Naive thymus-derived CD8-positive, alpha-beta T cell (primary cell): ENCODE results near the gene SHISAL1. TPM values are rescaled to one million over a fixed set of nuclear protein-coding genes. Genes with fewer than 3 reads are reported as not detected.

Experiments
- ATAC-seq, 2 donors: fragments of 150-1000 bp; cut with Tn5 transposase in 1 of 2; sonication (Bioruptor Pico), chemical (Tn5 transposase) in 1 of 2; 1 replicate in 1 of 2; 2 replicates in 1 of 2; pipeline ENCODE4 v1.10.0; 2021; ENCODE audit warnings: mild to moderate bottlenecking in 2 of 2, moderate library complexity in 2 of 2
- POLR2A ChIA-PET: fragments of 350-600 bp; sonication (Branson Sonifier 250); formaldehyde crosslinking; loops from one replicate; lab custom pipeline; 2021; ENCODE audit warnings: antibody characterized with exemption; lab: Charles Lee
- DNase-seq, 10 donors: peaks; one replicate each; pipeline versions ENCODE4 v3.0.0 to v3.0.0-alpha.2; 2020 to 2022
- H3K27ac Mint-ChIP-seq, 10 donors: one replicate each; pipeline ENCODE4 v1.8.0; 2020 to 2022; ENCODE audit warnings: mild to moderate bottlenecking in 10 of 10, mixed read lengths in 10 of 10, moderate library complexity in 4 of 10, inconsistent platforms in 1 of 10
- H3K27me3 Mint-ChIP-seq, 5 donors: one replicate each; pipeline ENCODE4 v1.8.0; 2021 to 2022; ENCODE audit warnings: mixed read lengths in 5 of 5
- H3K36me3 Mint-ChIP-seq, 3 donors: one replicate each; pipeline ENCODE4 v1.8.0; 2020 to 2022; ENCODE audit warnings: mixed read lengths in 3 of 3, mild to moderate bottlenecking in 2 of 3, inconsistent platforms in 1 of 3
- H3K4me1 Mint-ChIP-seq, 4 donors: one replicate each; pipeline ENCODE4 v1.8.0; 2021 to 2022; ENCODE audit warnings: mixed read lengths in 4 of 4
- H3K4me3 Mint-ChIP-seq, 10 donors: one replicate each; pipeline ENCODE4 v1.8.0; 2020 to 2022; ENCODE audit warnings: mild to moderate bottlenecking in 10 of 10, mixed read lengths in 10 of 10, moderate library complexity in 6 of 10, inconsistent platforms in 1 of 10
- H3K9me3 Mint-ChIP-seq, 9 donors: one replicate each; pipeline ENCODE4 v1.8.0; 2020 to 2022; ENCODE audit warnings: mixed read lengths in 9 of 9, mild to moderate bottlenecking in 3 of 9, inconsistent platforms in 1 of 9, moderate library complexity in 1 of 9
- polyA plus RNA-seq, 3 donors: library from polyadenylated mRNA; unstranded; fragments of 300-500 nt; fragmentation: Illumina TruSeq; gene quantifications; one replicate each; pipeline ENCODE4 v1.2.3, GENCODE V29; 2021
- total RNA-seq, 8 experiments: library from RNA in 2 of 8; stranded (reverse) in 2 of 8; gene quantifications; one replicate each; pipeline ENCODE4 v1.2.3 and lab custom pipeline; 2021 to 2026

The SHISAL1 gene
- total and polyA plus RNA-seq, 5 experiments from 2014 or later = not detected

- Mint-ChIP-seq H3K27me3 (peaks cover 0 to 3% (median 0%) of the 10 kb centered on the region in 5 donors), H3K4me1 (peaks cover 12 to 34% (median 25%) of the 10 kb centered on the region in 4 donors), H3K27ac (peak overlapping the region in 5 of 10 donors; percentile 28 to 83 (median 67)), H3K36me3 (no peaks in the 10 kb centered on the region), H3K9me3 (peaks cover 0 to 4% (median 0%) of the 10 kb centered on the region in 9 donors), H3K4me3 (no peak overlapping the region)
- ATAC-seq (no peak), DNase-seq (no peak)
- POLR2A ChIA-PET = no interaction called here
Observed at GRCh38 chr22:44317886-44318637, 5.3 kb upstream of the SHISAL1 start.

GRCh38 chr22:44317123-44317444 lies 4.3 kb upstream of the SHISAL1 start:
- Mint-ChIP-seq H3K4me1 (peaks cover 16 to 39% (median 29%) of the 10 kb centered on the region in 4 donors), H3K4me3 (no peak overlapping the region), H3K9me3 (no peaks in the 10 kb centered on the region), H3K27me3 (no peaks in the 10 kb centered on the region), H3K36me3 (no peaks in the 10 kb centered on the region), H3K27ac (no peak overlapping the region)
- POLR2A ChIA-PET = no interaction called here
- DNase-seq (no peak), ATAC-seq (no peak)

DNA sequence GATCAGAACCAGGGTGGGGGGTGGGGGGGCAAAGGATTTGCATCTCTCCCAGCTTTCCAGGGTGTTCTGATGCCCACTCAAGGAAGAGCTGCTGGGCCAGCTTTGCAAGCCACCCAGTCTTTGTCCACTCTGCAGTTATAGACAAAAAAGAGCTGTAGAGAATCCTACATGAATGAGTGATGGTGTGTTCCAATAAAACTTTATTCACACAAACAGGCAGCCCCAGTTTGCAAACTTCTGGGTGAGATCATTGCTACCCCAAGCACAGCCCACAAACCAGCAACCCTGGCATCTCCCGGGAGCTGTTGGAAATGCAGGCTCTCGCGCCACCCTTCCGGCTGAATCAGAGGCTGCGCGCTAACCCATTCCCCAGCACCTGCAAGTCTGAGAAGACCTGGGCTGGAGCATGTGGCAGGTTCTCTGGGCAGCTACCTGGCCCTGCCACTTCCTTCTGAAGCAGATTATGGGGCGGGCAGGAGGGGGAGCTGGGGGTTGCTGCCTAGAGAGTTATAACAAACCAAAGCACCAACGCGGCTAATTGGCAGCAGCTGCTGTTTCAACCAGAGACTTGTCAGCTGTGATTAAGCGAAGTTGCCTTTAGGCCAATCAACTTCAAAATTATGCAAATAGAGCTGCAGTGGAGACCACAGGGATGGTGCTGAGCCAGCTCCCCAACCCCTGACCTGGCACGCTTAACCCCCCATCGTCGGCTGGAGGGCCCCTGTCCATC lies 3.8 kb upstream of the SHISAL1 start:
- POLR2A ChIA-PET = interaction anchor here (0.6 kb wide), 1 partner anchor 206 kb away, joined by 3 read pairs; no protein-coding TSS in a partner anchor
- Mint-ChIP-seq H3K4me3 (no peak overlapping the region), H3K4me1 (peaks cover 16 to 41% (median 30%) of the 10 kb centered on the region in 4 donors), H3K27ac (peak overlapping the region in 2 of 10 donors; percentile 6 to 20), H3K36me3 (no peaks in the 10 kb centered on the region), H3K27me3 (no peaks in the 10 kb centered on the region), H3K9me3 (no peaks in the 10 kb centered on the region)
- no peak for DNase-seq
- ATAC-seq = no peak

DNA sequence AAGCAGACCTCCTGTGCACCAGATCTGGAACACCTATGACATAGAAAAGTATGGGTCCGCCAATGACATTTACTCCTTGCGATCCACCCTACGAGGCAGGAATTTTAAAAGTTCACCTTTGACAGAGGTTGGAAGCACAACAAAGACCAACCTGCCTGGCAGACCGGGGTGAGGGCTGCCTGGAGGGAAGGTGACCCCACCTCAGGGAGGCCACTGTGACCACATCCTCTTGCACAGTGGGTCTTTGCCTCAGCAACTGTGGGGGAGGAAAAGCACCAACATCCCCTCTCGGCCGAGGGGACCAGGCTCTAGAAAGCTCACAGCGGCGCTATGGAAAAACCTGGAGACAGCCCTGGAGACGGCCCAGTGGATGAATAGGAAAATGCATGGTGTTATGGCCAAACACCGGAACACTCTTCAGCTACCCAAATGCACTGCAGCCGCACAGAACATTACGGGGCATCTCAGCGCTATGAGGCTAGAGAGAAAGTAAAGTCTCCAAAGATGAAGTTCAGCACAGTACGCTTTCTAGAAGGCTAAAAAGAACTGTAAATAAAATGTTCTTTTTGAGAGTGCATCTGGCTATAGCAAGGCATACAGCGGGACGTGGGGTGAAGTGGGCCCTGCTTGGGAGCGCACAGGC lies 1.8 kb upstream of the SHISAL1 start:
- Mint-ChIP-seq H3K27ac (peak overlapping the region; percentile 2 to 90 (median 64)), H3K27me3 (no peaks in the 10 kb centered on the region), H3K4me1 (peaks cover 16 to 41% (median 30%) of the 10 kb centered on the region in 4 donors), H3K9me3 (no peaks in the 10 kb centered on the region), H3K4me3 (peak overlapping the region; percentile 56 to 80 (median 62)), H3K36me3 (no peaks in the 10 kb centered on the region)
- ATAC-seq (peak; percentile 59 to 77), DNase-seq (peak in 5 of 10 donors; percentile 14 to 36 (median 23))
- POLR2A ChIA-PET = no interaction called here

GRCh38 chr22:44313385-44314006 lies 745 bp upstream of the SHISAL1 start:
- POLR2A ChIA-PET = no interaction called here
- H3K27ac Mint-ChIP-seq = peak overlapping the region in 1 of 10 donors; percentile 90
- no peaks in the 10 kb centered on the region for H3K9me3 Mint-ChIP-seq

DNA sequence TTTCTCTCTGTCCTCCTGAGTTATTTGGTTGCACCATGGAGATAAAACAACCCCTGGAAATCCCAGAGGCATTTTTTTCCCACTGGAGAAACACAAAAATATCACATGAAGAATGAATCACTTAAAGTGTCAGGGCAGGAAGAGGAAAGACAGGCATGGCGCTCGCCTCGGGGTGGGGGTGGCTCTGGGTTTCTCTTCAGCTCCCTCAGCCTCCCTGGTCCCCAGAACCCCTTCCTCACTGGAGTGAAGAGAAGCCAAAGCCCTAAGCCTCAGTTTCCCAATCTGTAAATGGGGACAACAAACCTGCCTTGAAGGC lies 938 bp downstream of the SHISAL1 start:
- H3K27ac Mint-ChIP-seq = peak overlapping the region in 3 of 10 donors; percentile 28 to 75 (median 41)
- DNase-seq (no peak), ATAC-seq (no peak)
- no peaks in the 10 kb centered on the region for H3K36me3 Mint-ChIP-seq
- H3K4me3 Mint-ChIP-seq = no peak overlapping the region
- H3K9me3 Mint-ChIP-seq = no peaks in the 10 kb centered on the region
- H3K27me3 Mint-ChIP-seq = no peaks in the 10 kb centered on the region
- peaks cover 15 to 40% (median 29%) of the 10 kb centered on the region in 4 donors for H3K4me1 Mint-ChIP-seq
- POLR2A ChIA-PET = interaction anchor here (0.6 kb wide), 1 partner anchor 10 kb away, joined by 3 read pairs; no protein-coding TSS in a partner anchor

More at GRCh38 chr22:44313385-44314006, 745 bp upstream of the SHISAL1 start:
- DNase-seq (no peak), ATAC-seq (no peak)
- H3K36me3 Mint-ChIP-seq = no peaks in the 10 kb centered on the region
- peaks cover 16 to 41% (median 30%) of the 10 kb centered on the region in 4 donors for H3K4me1 Mint-ChIP-seq
- H3K27me3 Mint-ChIP-seq = no peaks in the 10 kb centered on the region
- peak overlapping the region in 3 of 10 donors; percentile 33 to 71 (median 38) for H3K4me3 Mint-ChIP-seq

- ATAC-seq = no peak
- no peaks in the 10 kb centered on the region for H3K36me3 Mint-ChIP-seq
- POLR2A ChIA-PET = interaction anchor here (0.6 kb wide), 1 partner anchor 9 kb away, joined by 3 read pairs; no protein-coding TSS in a partner anchor
Observed at GRCh38 chr22:44311104-44311854, 1.5 kb downstream of the SHISAL1 start.

GRCh38 chr22:44309647-44310046 lies 3.1 kb downstream of the SHISAL1 start:
- POLR2A ChIA-PET = no interaction called here
- no peaks in the 10 kb centered on the region for H3K27me3 Mint-ChIP-seq
- peaks cover 9 to 33% (median 18%) of the 10 kb centered on the region in 4 donors for H3K4me1 Mint-ChIP-seq
- DNase-seq (no peak), ATAC-seq (no peak)
- H3K4me3 Mint-ChIP-seq = no peak overlapping the region
- no peaks in the 10 kb centered on the region for H3K9me3 Mint-ChIP-seq
- H3K36me3 Mint-ChIP-seq = no peaks in the 10 kb centered on the region
- H3K27ac Mint-ChIP-seq = no peak overlapping the region

More at GRCh38 chr22:44311104-44311854, 1.5 kb downstream of the SHISAL1 start:
- Mint-ChIP-seq H3K4me3 (no peak overlapping the region), H3K27me3 (no peaks in the 10 kb centered on the region), H3K27ac (peak overlapping the region in 1 of 10 donors; percentile 28), H3K9me3 (no peaks in the 10 kb centered on the region), H3K4me1 (peaks cover 15 to 43% (median 29%) of the 10 kb centered on the region in 4 donors)
- DNase-seq = no peak

- POLR2A ChIA-PET = no interaction called here
- Mint-ChIP-seq H3K27ac (peak overlapping the region in 1 of 10 donors; percentile 67), H3K4me3 (no peak overlapping the region), H3K27me3 (no peaks in the 10 kb centered on the region), H3K36me3 (no peaks in the 10 kb centered on the region), H3K4me1 (peaks cover 4 to 28% (median 14%) of the 10 kb centered on the region in 4 donors), H3K9me3 (no peaks in the 10 kb centered on the region)
- DNase-seq = no peak
- no peak for ATAC-seq
Observed at GRCh38 chr22:44309137-44309536, 3.6 kb downstream of the SHISAL1 start.

- ATAC-seq = no peak
- POLR2A ChIA-PET = no interaction called here
- peaks cover 0 to 14% (median 8%) of the 10 kb centered on the region in 4 donors for H3K4me1 Mint-ChIP-seq
- no peaks in the 10 kb centered on the region for H3K9me3 Mint-ChIP-seq
- no peak overlapping the region for H3K4me3 Mint-ChIP-seq
- no peaks in the 10 kb centered on the region for H3K27me3 Mint-ChIP-seq
- no peak for DNase-seq
- no peaks in the 10 kb centered on the region for H3K36me3 Mint-ChIP-seq
- peak overlapping the region in 2 of 10 donors; percentile 36 to 59 for H3K27ac Mint-ChIP-seq
Observed at GRCh38 chr22:44307509-44308169, 5.1 kb downstream of the SHISAL1 start.

GRCh38 chr22:44305888-44306287 lies 6.9 kb downstream of the SHISAL1 start:
- H3K9me3 Mint-ChIP-seq = no peaks in the 10 kb centered on the region
- no peak for ATAC-seq
- H3K36me3 Mint-ChIP-seq = no peaks in the 10 kb centered on the region
- H3K4me3 Mint-ChIP-seq = no peak overlapping the region
- H3K4me1 Mint-ChIP-seq = peaks cover 0 to 7% (median 4%) of the 10 kb centered on the region in 4 donors
- peak overlapping the region in 3 of 10 donors; percentile 49 to 74 (median 73) for H3K27ac Mint-ChIP-seq
- POLR2A ChIA-PET = no interaction called here
- DNase-seq = no peak
- H3K27me3 Mint-ChIP-seq = no peaks in the 10 kb centered on the region
